Measurements from ENCODE around the gene CRHR2.
A peak's percentile ranks its signal among the peaks of the same experiment; 100 is the strongest.

The CRHR2 gene

GRCh38 chr7:30706908-30707307, 24.7 kb upstream of the CRHR2 start:
- DNase-seq (ENCODE audit: low spot score), result no peak

GRCh38 chr7:30706316-30706715, 24.1 kb upstream of the CRHR2 start:
- no peak for DNase-seq (ENCODE audit: low spot score)

- no peak for DNase-seq (ENCODE audit: low spot score)
These were observed 23.3 kb upstream of the CRHR2 start for GRCh38 chr7:30705596-30705995.

GRCh38 chr7:30705008-30705407, 22.8 kb upstream of the CRHR2 start:
- no peak for DNase-seq (ENCODE audit: low spot score)

- DNase-seq (ENCODE audit: low spot score), result no peak
These were observed 21.5 kb upstream of the CRHR2 start for GRCh38 chr7:30703756-30704155.

GRCh38 chr7:30702200-30702599, 19.9 kb upstream of the CRHR2 start:
- no peak for DNase-seq (ENCODE audit: low spot score)

- no peak for DNase-seq (ENCODE audit: low spot score)
These were observed 18.7 kb upstream of the CRHR2 start for GRCh38 chr7:30700941-30701340.

GRCh38 chr7:30699706-30700495, 17.6 kb upstream of the CRHR2 start:
- no peak for DNase-seq (ENCODE audit: low spot score)

GRCh38 chr7:30698481-30698880, 16.2 kb upstream of the CRHR2 start:
- DNase-seq (ENCODE audit: low spot score), result no peak

- DNase-seq (ENCODE audit: low spot score), result no peak
These were observed 15.6 kb upstream of the CRHR2 start for GRCh38 chr7:30697719-30698460.

- DNase-seq (ENCODE audit: low spot score), result no peak
These were observed 12.8 kb upstream of the CRHR2 start for GRCh38 chr7:30694774-30695721.

- DNase-seq (ENCODE audit: low spot score), result no peak
These were observed 12.0 kb upstream of the CRHR2 start for GRCh38 chr7:30694218-30694745.

GRCh38 chr7:30692882-30693281, 10.6 kb upstream of the CRHR2 start:
- DNase-seq (ENCODE audit: low spot score), result no peak

GRCh38 chr7:30692438-30692837, 10.2 kb upstream of the CRHR2 start:
- no peak for DNase-seq (ENCODE audit: low spot score)

GRCh38 chr7:30690011-30690410, 7.8 kb upstream of the CRHR2 start:
- DNase-seq (ENCODE audit: low spot score), result no peak

- no peak for DNase-seq (ENCODE audit: low spot score)
These were observed 6.5 kb upstream of the CRHR2 start for GRCh38 chr7:30688718-30689221.

- DNase-seq (ENCODE audit: low spot score), result no peak
These were observed 5.3 kb upstream of the CRHR2 start for GRCh38 chr7:30687604-30688003.

- peak; percentile 37 for DNase-seq (ENCODE audit: low spot score)
These were observed 2.1 kb upstream of the CRHR2 start for GRCh38 chr7:30684351-30684750.

- no peak for DNase-seq (ENCODE audit: low spot score)
These were observed 1.6 kb upstream of the CRHR2 start for GRCh38 chr7:30683816-30684215.

GRCh38 chr7:30683306-30683705, 1.1 kb upstream of the CRHR2 start:
- no peak for DNase-seq (ENCODE audit: low spot score)

GRCh38 chr7:30681815-30682211, 443 bp downstream of the CRHR2 start:
- no peak for DNase-seq (ENCODE audit: low spot score)

GRCh38 chr7:30681331-30681797, 892 bp downstream of the CRHR2 start:
- no peak for DNase-seq (ENCODE audit: low spot score)
